Smooth muscle cell (in vitro differentiated cells): ENCODE data around the gene CABLES2. TPM values are rescaled to one million over a fixed set of nuclear protein-coding genes. Genes with fewer than 3 reads are reported as not detected.

Experiments used
- DNase-seq: peaks from one replicate; lab custom pipeline; 2025; ENCODE audit not compliant: unreplicated experiment; lab: John Stamatoyannopoulos, UW
- H2AFZ ChIP-seq: fragments of 200-600 bp; sonication (generic); 2 replicates; pipeline ENCODE4 v1.6.0; 2016; ENCODE audit warnings: antibody characterized with exemption, low read depth, mild to moderate bottlenecking
- H3F3A ChIP-seq: fragments of 200-600 bp; sonication (generic); 2 replicates; pipeline ENCODE4 v1.6.0; 2017; ENCODE audit warnings: antibody characterized with exemption, low read depth
- H3K27ac ChIP-seq: fragments of 200-600 bp; sonication (generic); 2 replicates; pipeline ENCODE4 v1.5.1; 2016; ENCODE audit warnings: low read depth, mild to moderate bottlenecking
- H3K27me3 ChIP-seq: fragments of 200-600 bp; sonication (generic); 2 replicates; pipeline ENCODE4 v1.6.1; 2016; ENCODE audit warnings: low read depth, mild to moderate bottlenecking
- H3K36me3 ChIP-seq: fragments of 200-600 bp; sonication (generic); 2 replicates; pipeline ENCODE4 v1.5.1; 2016; ENCODE audit warnings: low read depth
- H3K4me1 ChIP-seq: fragments of 200-600 bp; sonication (generic); 2 replicates; pipeline ENCODE4 v1.5.1; 2016; ENCODE audit warnings: low read depth
- H3K4me2 ChIP-seq: fragments of 200-600 bp; sonication (generic); 2 replicates; pipeline ENCODE4 v1.6.0; 2016; ENCODE audit warnings: mild to moderate bottlenecking
- H3K4me3 ChIP-seq: fragments of 200-600 bp; sonication (generic); 2 replicates; pipeline ENCODE4 v1.5.1; 2016; ENCODE audit warnings: mild to moderate bottlenecking
- H3K79me2 ChIP-seq: fragments of 200-600 bp; sonication (generic); 2 replicates; pipeline ENCODE4 v1.6.0; 2016; ENCODE audit warnings: low read depth, mild to moderate bottlenecking
- H3K9ac ChIP-seq: fragments of 200-600 bp; sonication (generic); 2 replicates; pipeline ENCODE4 v1.6.0; 2016; ENCODE audit warnings: low read depth
- H3K9me3 ChIP-seq: fragments of 200-600 bp; sonication (generic); replicated peaks from 2 replicates; pipeline ENCODE4 v1.5.1; 2016; ENCODE audit warnings: low read depth
- H4K20me1 ChIP-seq: fragments of 200-600 bp; sonication (generic); 2 replicates; pipeline ENCODE4 v1.6.0; 2016; ENCODE audit warnings: low read depth
- WGBS: methylation state at CpG from one replicate; pipeline ENCODE4 v1.1.7; 2016; ENCODE audit warnings: low lambda C conversion rate; 5-methylcytosine and 5-hydroxymethylcytosine counted together
- polyA plus RNA-seq: library from polyadenylated mRNA; unstranded; fragments of >200 nt; fragmentation: Nextera tagmentation; extraction: Ambion mirVana; gene quantifications from 2 replicates; pipeline ENCODE4 v1.2.1, GENCODE V29; 2016
- total RNA-seq: library from RNA; depleted of rRNA; stranded (reverse); fragments of >200 nt; gene quantifications from 2 replicates; pipeline ENCODE4 v1.2.3, GENCODE V29; 2014
- TF ChIP-seq, protein P1 (sequence below): fragments of 200-600 bp; sonication (generic); IDR thresholded peaks from 2 replicates; pipeline ENCODE4 v1.5.1; 2017; ENCODE audit warnings: borderline replicate concordance, mild to moderate bottlenecking, antibody characterized with exemption; ENCODE audit not compliant: insufficient read depth, poor library complexity, severe bottlenecking

The CABLES2 gene
- total and polyA plus RNA-seq, 2 experiments from 2014 or later: 7.4 to 7.6 TPM

DNA sequence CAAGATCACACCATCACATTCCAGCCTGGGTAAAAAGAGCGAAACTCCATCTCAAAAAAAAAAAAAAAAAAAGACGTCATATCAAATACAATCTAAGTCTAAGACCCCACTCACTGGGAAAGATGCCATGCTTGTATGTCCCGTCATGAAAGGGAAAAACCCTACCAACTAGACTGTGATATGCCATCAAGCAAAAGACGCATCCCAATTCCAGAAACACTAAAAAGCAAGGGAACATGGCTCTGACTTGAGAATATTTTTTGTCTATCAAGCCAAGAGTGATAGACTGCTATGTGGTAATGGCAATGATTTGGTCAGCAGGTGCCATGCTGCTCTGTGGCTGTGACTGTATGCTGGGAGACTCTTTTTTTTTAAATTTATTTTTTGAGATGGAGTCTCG is 63.0 kb downstream of the CABLES2 start:
- Histone ChIP-seq H3K9ac (no peak overlapping the region), H2AFZ (no peak overlapping the region), H3F3A (no peaks in the 10 kb centered on the region), H4K20me1 (no peaks in the 10 kb centered on the region), H3K27ac (no peak overlapping the region), H3K4me3 (no peak overlapping the region), H3K4me1 (no peaks in the 10 kb centered on the region), H3K36me3 (no peaks in the 10 kb centered on the region), H3K9me3 (no peaks in the 10 kb centered on the region), H3K79me2 (no peaks in the 10 kb centered on the region), H3K27me3 (no peaks in the 10 kb centered on the region), H3K4me2 (no peak overlapping the region)
- TF ChIP-seq, protein P1, sequence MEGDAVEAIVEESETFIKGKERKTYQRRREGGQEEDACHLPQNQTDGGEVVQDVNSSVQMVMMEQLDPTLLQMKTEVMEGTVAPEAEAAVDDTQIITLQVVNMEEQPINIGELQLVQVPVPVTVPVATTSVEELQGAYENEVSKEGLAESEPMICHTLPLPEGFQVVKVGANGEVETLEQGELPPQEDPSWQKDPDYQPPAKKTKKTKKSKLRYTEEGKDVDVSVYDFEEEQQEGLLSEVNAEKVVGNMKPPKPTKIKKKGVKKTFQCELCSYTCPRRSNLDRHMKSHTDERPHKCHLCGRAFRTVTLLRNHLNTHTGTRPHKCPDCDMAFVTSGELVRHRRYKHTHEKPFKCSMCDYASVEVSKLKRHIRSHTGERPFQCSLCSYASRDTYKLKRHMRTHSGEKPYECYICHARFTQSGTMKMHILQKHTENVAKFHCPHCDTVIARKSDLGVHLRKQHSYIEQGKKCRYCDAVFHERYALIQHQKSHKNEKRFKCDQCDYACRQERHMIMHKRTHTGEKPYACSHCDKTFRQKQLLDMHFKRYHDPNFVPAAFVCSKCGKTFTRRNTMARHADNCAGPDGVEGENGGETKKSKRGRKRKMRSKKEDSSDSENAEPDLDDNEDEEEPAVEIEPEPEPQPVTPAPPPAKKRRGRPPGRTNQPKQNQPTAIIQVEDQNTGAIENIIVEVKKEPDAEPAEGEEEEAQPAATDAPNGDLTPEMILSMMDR: no peak
- DNase-seq: no peak
- 94% methylated on average over 5 of the region's 5 CpGs for WGBS

DNA sequence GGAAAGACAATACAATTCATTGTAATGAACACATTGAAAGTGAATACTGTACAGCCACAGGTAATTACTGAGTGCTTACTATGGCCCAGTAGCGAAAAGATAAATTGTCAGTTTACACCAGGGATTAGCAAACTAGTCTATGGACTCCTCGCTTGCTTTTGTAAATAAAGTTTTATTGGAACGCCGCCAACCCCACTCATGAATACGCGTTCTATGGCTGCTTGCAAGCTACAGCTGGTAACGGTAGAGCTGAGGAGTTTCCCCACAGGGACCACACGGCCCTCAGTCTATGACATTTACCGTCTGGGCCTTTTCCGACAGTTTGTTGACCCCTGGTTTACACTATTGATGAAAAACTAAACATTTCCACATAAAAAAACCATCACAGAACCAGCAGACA is 64.2 kb downstream of the CABLES2 start:
- H3K4me2 ChIP-seq: no peak overlapping the region
- H3K9me3 ChIP-seq: no peaks in the 10 kb centered on the region
- no peaks in the 10 kb centered on the region for H3K79me2 ChIP-seq
- no peak overlapping the region for H3K27ac ChIP-seq
- H3K4me1 ChIP-seq: no peaks in the 10 kb centered on the region
- 92% methylated on average over 10 of the region's 10 CpGs for WGBS
- DNase-seq: no peak
- TF ChIP-seq, protein P1: no peak
- no peaks in the 10 kb centered on the region for H3K27me3 ChIP-seq
- H3F3A ChIP-seq: no peaks in the 10 kb centered on the region
- no peak overlapping the region for H3K4me3 ChIP-seq
- H2AFZ ChIP-seq: no peak overlapping the region
- no peak overlapping the region for H3K9ac ChIP-seq
- no peaks in the 10 kb centered on the region for H4K20me1 ChIP-seq
- no peaks in the 10 kb centered on the region for H3K36me3 ChIP-seq

DNA sequence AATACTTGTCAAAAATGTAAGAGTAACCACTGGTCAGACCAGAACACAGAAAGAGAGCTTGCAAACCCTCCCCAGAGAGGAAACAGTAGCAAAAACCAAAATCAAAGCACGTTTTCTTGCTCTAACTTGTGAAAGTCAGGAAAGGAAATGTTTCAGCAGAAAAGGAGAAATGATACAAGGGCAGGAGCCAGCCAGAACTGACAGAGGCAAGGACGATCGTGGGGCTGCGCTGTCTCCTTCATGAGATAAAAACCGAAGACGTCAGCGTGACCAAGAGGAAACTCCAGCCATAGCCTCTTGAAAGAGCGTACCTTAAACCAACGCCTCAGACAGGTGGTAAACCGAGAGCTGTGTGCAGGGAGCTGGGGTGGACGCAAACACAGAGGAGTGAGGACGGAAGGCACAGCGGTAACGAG is 67.4 kb downstream of the CABLES2 start:
- DNase-seq: no peak
- Histone ChIP-seq H3K4me1 (no peaks in the 10 kb centered on the region), H3F3A (no peaks in the 10 kb centered on the region), H4K20me1 (no peaks in the 10 kb centered on the region), H3K9me3 (no peaks in the 10 kb centered on the region), H3K4me2 (no peak overlapping the region), H2AFZ (no peak overlapping the region), H3K36me3 (no peaks in the 10 kb centered on the region), H3K79me2 (no peaks in the 10 kb centered on the region), H3K27me3 (no peaks in the 10 kb centered on the region), H3K4me3 (no peak overlapping the region), H3K9ac (no peak overlapping the region), H3K27ac (no peak overlapping the region)
- TF ChIP-seq, protein P1: no peak
- 90% methylated on average over 14 of the region's 14 CpGs for WGBS

Other genes starting within 250 kb of the CABLES2 start
- 19.9 and 21.9 TPM in 2 replicates for gene MTG2, start 224.3 kb downstream of the CABLES2 start, total RNA-seq
- 13.4 and 17.9 TPM in 2 replicates for gene MTG2, start 224.3 kb downstream of the CABLES2 start, polyA plus RNA-seq
- gene HRH3, start 187.0 kb downstream of the CABLES2 start, total RNA-seq: not detected in 2 replicates
- not detected in 2 replicates for gene HRH3, start 187.0 kb downstream of the CABLES2 start, polyA plus RNA-seq
- gene OSBPL2, start 168.8 kb downstream of the CABLES2 start, total RNA-seq: 33.8 and 34.3 TPM in 2 replicates
- 32.0 and 37.0 TPM in 2 replicates for gene OSBPL2, start 168.8 kb downstream of the CABLES2 start, polyA plus RNA-seq
- 68.7 and 101 TPM in 2 replicates for gene ADRM1, start 104.3 kb downstream of the CABLES2 start, total RNA-seq
- gene ADRM1, start 104.3 kb downstream of the CABLES2 start, polyA plus RNA-seq: 121 and 126 TPM in 2 replicates
- 27.5 and 30.0 TPM in 2 replicates for gene LAMA5, start 40.0 kb downstream of the CABLES2 start, total RNA-seq
- 27.6 and 132 TPM in 2 replicates for gene LAMA5, start 40.0 kb downstream of the CABLES2 start, polyA plus RNA-seq
- 2,536 and 4,082 TPM in 2 replicates for gene RPS21, start 20.2 kb downstream of the CABLES2 start, total RNA-seq
- gene RPS21, start 20.2 kb downstream of the CABLES2 start, polyA plus RNA-seq: 438 and 495 TPM in 2 replicates
- gene RBBP8NL, start 20.3 kb upstream of the CABLES2 start, total RNA-seq: 0.27 and 0.40 TPM in 2 replicates
- 4.4 TPM in 1 of 2 replicates, not detected in the other for gene RBBP8NL, start 20.3 kb upstream of the CABLES2 start, polyA plus RNA-seq
- gene GATA5, start 68.7 kb upstream of the CABLES2 start, total RNA-seq: 1.6 and 1.9 TPM in 2 replicates
- 9.2 and 9.4 TPM in 2 replicates for gene GATA5, start 68.7 kb upstream of the CABLES2 start, polyA plus RNA-seq
- gene SLCO4A1, start 235.2 kb upstream of the CABLES2 start, total RNA-seq: 0.18 and 0.81 TPM in 2 replicates
- 1.4 and 1.7 TPM in 2 replicates for gene SLCO4A1, start 235.2 kb upstream of the CABLES2 start, polyA plus RNA-seq